Germinal center (tissue), 1 donor: ENCODE data around the gene ZBTB9.
A peak's percentile ranks its signal among the peaks of the same experiment; 100 is the strongest.

Experiments
- DNase-seq: peaks from one replicate; pipeline ENCODE4 v3.0.0; 2012; ENCODE audit warnings: mixed read lengths, low spot score

The ZBTB9 gene

GRCh38 chr6:33418690-33419291 is 35.6 kb upstream of the ZBTB9 start:
- no peak for DNase-seq

- DNase-seq = no peak
Measured at GRCh38 chr6:33419580-33420490, 34.5 kb upstream of the ZBTB9 start, which contains the start of gene SYNGAP1. Gene SYNGAP1 (plus strand): TSS chr6:33420065. CDS start chr6:33420265, 200 bp downstream.

- no peak for DNase-seq
Measured at GRCh38 chr6:33420491-33421343, 33.7 kb upstream of the ZBTB9 start.

- DNase-seq = no peak
Measured at GRCh38 chr6:33421344-33421643, 33.1 kb upstream of the ZBTB9 start.

- no peak for DNase-seq
Measured at GRCh38 chr6:33423777-33424176, 30.6 kb upstream of the ZBTB9 start.

GRCh38 chr6:33424855-33425667 is 29.3 kb upstream of the ZBTB9 start:
- no peak for DNase-seq

GRCh38 chr6:33425668-33426577 is 28.5 kb upstream of the ZBTB9 start:
- DNase-seq = peak; percentile 76

- peak; percentile 20 for DNase-seq
Measured at GRCh38 chr6:33426590-33427511, 27.5 kb upstream of the ZBTB9 start.

GRCh38 chr6:33427585-33428223 is 26.7 kb upstream of the ZBTB9 start:
- peak; percentile 67 for DNase-seq

GRCh38 chr6:33428224-33428965 is 26.0 kb upstream of the ZBTB9 start:
- peak; percentile 54 for DNase-seq

- DNase-seq = no peak
Measured at GRCh38 chr6:33428966-33429749, 25.2 kb upstream of the ZBTB9 start.

- no peak for DNase-seq
Measured at GRCh38 chr6:33429750-33430052, 24.7 kb upstream of the ZBTB9 start.

- no peak for DNase-seq
Measured at GRCh38 chr6:33430334-33430733, 24.0 kb upstream of the ZBTB9 start.

GRCh38 chr6:33430991-33431879 is 23.1 kb upstream of the ZBTB9 start:
- DNase-seq = peak; percentile 90

GRCh38 chr6:33431880-33432541 is 22.4 kb upstream of the ZBTB9 start:
- peak; percentile 47 for DNase-seq

GRCh38 chr6:33432546-33432945 is 21.8 kb upstream of the ZBTB9 start:
- no peak for DNase-seq
